ENCODE measurements around the gene BTNL9.
"Not testable (repeated sequence)": the region's sequence is repeated elsewhere in the genome, so short reads cannot be mapped to it uniquely, and the experiment has no call there.

BTNL9 gene

DNA sequence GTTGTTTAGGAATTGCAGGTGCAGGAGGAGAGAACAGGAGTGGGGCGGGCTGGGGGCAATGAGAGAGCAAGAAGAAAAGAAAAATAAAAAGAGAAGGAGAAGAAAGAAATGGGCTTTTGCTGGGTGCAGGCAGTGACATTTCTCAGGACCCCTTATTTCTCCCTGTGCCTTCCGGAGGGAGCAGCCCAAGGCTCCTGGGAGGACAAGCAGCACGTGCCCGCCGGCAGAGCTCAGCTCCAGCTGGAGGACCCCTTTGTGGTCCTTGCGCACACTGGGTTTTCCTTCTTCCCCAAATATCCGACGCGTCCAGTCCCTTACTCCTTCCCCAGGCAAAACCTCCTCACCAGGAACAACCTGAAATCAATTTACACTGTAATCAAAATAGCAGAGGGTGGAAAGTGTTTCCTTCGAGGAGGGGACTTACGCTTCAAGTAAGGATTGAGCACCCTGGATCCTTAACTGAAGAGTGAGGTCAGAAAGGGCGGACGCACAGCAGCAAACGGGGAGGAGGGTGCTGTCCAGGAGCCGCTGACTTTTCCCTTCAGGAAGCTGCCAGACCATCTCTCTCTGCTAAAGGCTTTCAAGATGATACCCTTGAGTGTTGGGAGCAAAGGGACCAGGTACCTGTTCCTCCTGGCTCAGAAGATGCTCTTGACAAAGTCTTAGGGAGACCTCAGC lies 2.1 kb downstream of the BTNL9 start:
- H3K4me3 ChIP-seq (ENCODE audit: insufficient read depth, low read depth, low read length, poor library complexity, severe bottlenecking), result no peak overlapping the region
- no peaks in the 10 kb centered on the region for H3K27me3 ChIP-seq (replicated peaks; ENCODE audit: control insufficient read depth, insufficient read depth, low read length, poor library complexity, severe bottlenecking)
- no peak overlapping the region for H3K27ac ChIP-seq (ENCODE audit: insufficient read depth, low read length, poor library complexity, severe bottlenecking)
- no peak for DNase-seq
- no peaks in the 10 kb centered on the region for H3K36me3 ChIP-seq (ENCODE audit: control insufficient read depth, insufficient read depth, low read length)
- H3K4me1 ChIP-seq (ENCODE audit: control insufficient read depth, insufficient read depth, low read length, poor library complexity, severe bottlenecking), result no peaks in the 10 kb centered on the region
- H3K9me3 ChIP-seq (ENCODE audit: control insufficient read depth, low read length), result no peaks in the 10 kb centered on the region

DNA sequence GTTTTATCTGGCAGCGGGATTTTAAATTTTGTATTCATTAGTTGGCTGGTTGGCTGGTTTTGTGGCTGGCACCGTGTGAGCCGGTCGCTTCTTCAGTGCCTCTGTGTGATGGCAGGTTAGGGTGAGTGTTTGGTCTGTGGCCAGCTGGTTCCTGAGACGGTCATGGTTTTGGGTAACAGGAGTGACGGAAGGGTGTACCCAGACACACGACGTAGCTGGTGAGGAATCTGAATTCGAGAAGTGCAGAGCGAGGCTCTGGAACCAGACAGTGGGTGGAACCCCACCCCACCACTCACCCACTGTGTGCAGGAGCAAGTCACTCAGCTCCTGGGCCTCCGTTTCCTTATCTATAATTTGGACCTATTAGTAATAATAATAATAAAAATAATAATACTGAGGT lies 2.7 kb downstream of the BTNL9 start:
- no peak overlapping the region for H3K27ac ChIP-seq (ENCODE audit: insufficient read depth, low read length, poor library complexity, severe bottlenecking)
- no peaks in the 10 kb centered on the region for H3K4me1 ChIP-seq (ENCODE audit: control insufficient read depth, insufficient read depth, low read length, poor library complexity, severe bottlenecking)
- H3K9me3 ChIP-seq (ENCODE audit: control insufficient read depth, low read length), result no peaks in the 10 kb centered on the region
- H3K27me3 ChIP-seq (replicated peaks; ENCODE audit: control insufficient read depth, insufficient read depth, low read length, poor library complexity, severe bottlenecking), result peaks cover 3% of the 10 kb centered on the region
- no peaks in the 10 kb centered on the region for H3K36me3 ChIP-seq (ENCODE audit: control insufficient read depth, insufficient read depth, low read length)
- no peak for DNase-seq
- no peak overlapping the region for H3K4me3 ChIP-seq (ENCODE audit: insufficient read depth, low read depth, low read length, poor library complexity, severe bottlenecking)

DNA sequence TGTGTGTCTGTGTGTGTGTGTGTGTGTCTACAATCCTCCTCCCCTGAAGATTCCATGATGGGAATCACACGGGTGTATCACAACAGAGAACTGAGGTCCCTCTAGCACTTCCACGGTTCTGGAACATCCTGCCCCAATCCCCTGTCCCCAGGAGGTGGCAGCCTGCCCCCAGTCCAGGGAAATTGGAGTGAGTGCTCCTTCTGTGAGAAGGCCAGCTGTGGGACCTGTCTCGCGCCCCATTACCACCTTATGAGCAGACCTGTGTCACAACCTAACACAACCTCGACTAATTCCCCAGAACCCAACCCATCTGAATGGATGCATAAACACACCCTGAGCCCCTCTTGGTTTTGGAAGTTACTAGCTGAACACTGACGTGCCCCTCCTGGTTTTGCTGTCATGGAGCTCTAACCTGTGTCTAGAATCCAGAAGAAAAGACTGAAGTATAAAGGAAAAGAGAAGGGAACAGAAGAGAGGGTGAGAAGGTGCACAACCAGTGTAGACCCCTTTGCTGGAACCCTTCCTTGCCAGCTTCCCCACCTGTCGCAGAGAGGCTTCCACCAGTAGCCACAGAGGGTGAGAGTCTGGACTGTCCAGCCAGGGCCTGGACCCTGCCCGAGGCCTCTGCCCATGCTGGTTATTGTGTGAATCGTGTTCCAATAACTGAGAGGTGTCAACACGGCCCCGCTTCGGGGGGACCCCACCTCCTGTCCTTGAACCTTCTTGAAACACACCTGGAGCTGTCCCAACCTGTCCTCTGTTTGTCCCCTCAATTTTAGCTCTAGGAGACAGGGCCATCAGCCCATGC lies 3.4 kb downstream of the BTNL9 start:
- Histone ChIP-seq H3K4me1 (ENCODE audit: control insufficient read depth, insufficient read depth, low read length, poor library complexity, severe bottlenecking) (no peaks in the 10 kb centered on the region), H3K36me3 (ENCODE audit: control insufficient read depth, insufficient read depth, low read length) (no peaks in the 10 kb centered on the region), H3K27ac (ENCODE audit: insufficient read depth, low read length, poor library complexity, severe bottlenecking) (no peak overlapping the region), H3K9me3 (ENCODE audit: control insufficient read depth, low read length) (no peaks in the 10 kb centered on the region), H3K27me3 (replicated peaks; ENCODE audit: control insufficient read depth, insufficient read depth, low read length, poor library complexity, severe bottlenecking) (peaks cover 9% of the 10 kb centered on the region), H3K4me3 (ENCODE audit: insufficient read depth, low read depth, low read length, poor library complexity, severe bottlenecking) (no peak overlapping the region)
- no peak for DNase-seq

DNA sequence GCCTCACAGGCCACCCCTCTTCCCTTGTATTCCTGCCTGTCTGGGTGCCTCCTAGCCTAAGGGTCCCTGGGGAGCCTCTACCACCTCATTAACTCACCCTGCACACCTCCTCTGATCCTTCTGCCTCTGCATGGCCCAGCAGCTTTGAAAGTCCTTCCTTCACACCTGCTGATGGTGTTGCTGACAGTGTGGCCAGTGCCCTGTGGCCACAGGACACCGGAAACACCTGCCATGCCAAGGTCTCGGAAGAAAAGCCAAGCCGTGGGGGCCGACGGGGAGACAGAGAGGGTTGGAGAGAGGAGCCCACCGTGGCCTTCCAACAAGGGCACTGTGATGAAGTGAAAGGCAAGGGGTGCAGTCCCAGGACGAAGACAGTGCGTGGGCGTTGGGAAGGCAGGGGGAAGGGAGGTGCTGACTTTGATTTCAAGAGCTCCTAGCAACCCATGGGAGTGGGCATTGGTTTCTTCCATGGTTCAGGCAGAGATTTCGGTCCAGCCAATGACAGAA lies 4.1 kb downstream of the BTNL9 start:
- H3K4me3 ChIP-seq (ENCODE audit: insufficient read depth, low read depth, low read length, poor library complexity, severe bottlenecking), result no peak overlapping the region

DNA sequence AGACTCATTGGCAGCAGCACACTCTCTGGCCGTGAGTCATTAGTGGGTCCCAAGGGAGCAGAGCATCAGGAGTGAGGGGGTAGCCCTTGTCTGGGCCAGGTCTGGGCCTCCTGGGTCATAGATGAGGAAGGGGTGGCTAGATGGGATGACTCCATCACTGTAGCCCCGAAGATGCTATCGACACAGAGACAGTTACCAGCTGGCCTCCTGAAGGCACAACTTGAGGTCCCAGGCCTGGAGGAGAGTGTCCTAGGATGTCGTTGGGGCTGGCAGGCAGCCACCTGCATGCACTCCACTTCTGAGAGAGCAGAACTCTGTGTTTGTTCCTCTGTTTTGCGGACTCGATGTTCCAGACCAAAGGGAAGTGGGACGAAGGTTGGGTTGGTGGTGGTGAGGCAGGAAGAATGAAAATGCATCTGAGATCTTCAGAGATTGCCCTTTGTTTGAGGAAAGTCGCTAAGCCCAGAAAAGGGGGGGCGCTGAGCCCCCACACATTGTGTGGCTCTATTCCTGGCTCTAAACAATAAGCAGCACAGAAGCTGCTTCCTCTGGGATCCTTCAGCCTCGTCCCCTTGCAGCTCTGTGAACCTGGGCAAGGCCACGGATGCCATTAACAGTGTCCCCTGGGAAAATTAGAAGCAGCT lies 4.7 kb downstream of the BTNL9 start:
- DNase-seq, result no peak
- no peak overlapping the region for H3K27ac ChIP-seq (ENCODE audit: insufficient read depth, low read length, poor library complexity, severe bottlenecking)
- H3K4me1 ChIP-seq (ENCODE audit: control insufficient read depth, insufficient read depth, low read length, poor library complexity, severe bottlenecking), result no peaks in the 10 kb centered on the region
- no peaks in the 10 kb centered on the region for H3K9me3 ChIP-seq (ENCODE audit: control insufficient read depth, low read length)
- H3K4me3 ChIP-seq (ENCODE audit: insufficient read depth, low read depth, low read length, poor library complexity, severe bottlenecking), result no peak overlapping the region
- no peaks in the 10 kb centered on the region for H3K36me3 ChIP-seq (ENCODE audit: control insufficient read depth, insufficient read depth, low read length)
- peaks cover 14% of the 10 kb centered on the region for H3K27me3 ChIP-seq (replicated peaks; ENCODE audit: control insufficient read depth, insufficient read depth, low read length, poor library complexity, severe bottlenecking)

More for the DNA sequence above, 4.1 kb downstream of the BTNL9 start:
- Histone ChIP-seq H3K36me3 (ENCODE audit: control insufficient read depth, insufficient read depth, low read length) (no peaks in the 10 kb centered on the region), H3K27me3 (replicated peaks; ENCODE audit: control insufficient read depth, insufficient read depth, low read length, poor library complexity, severe bottlenecking) (peaks cover 12% of the 10 kb centered on the region), H3K9me3 (ENCODE audit: control insufficient read depth, low read length) (no peaks in the 10 kb centered on the region), H3K4me1 (ENCODE audit: control insufficient read depth, insufficient read depth, low read length, poor library complexity, severe bottlenecking) (no peaks in the 10 kb centered on the region), H3K27ac (ENCODE audit: insufficient read depth, low read length, poor library complexity, severe bottlenecking) (no peak overlapping the region)
- DNase-seq, result no peak

DNA sequence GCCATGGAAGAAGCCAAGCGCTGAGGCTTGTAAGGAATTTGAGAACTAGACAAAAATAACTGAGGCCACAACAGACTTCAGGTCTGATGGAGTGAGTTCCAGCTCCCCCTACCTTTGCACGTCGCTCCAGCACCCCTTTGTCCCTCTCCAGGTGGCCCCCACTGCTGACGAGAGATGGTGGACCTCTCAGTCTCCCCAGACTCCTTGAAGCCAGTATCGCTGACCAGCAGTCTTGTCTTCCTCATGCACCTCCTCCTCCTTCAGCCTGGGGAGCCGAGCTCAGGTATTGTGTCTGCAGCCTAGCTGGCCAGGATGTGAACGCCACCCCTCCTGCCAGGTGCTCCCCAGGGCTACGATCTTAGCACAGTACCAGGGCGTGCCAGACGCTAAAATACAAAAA lies 5.2 kb downstream of the BTNL9 start:
- Histone ChIP-seq H3K4me1 (ENCODE audit: control insufficient read depth, insufficient read depth, low read length, poor library complexity, severe bottlenecking) (no peaks in the 10 kb centered on the region), H3K27me3 (replicated peaks; ENCODE audit: control insufficient read depth, insufficient read depth, low read length, poor library complexity, severe bottlenecking) (peaks cover 19% of the 10 kb centered on the region)

DNA sequence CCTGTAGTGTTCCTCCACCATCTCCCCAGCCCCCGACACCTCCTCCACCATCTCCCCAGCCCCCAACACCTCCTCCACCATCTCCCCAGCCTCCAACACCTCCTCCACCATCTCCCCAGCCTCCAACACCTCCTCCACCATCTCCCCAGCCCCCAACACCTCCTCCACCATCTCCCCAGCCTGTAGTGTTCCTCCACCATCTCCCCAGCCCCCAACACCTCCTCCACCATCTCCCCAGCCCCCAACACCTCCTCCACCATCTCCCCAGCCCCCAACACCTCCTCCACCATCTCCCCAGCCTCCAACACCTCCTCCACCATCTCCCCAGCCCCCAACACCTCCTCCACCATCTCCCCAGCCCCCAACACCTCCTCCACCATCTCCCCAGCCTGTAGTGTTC lies 5.8 kb downstream of the BTNL9 start:
- not testable (repeated sequence) for H3K4me3 ChIP-seq (ENCODE audit: insufficient read depth, low read depth, low read length, poor library complexity, severe bottlenecking); H3K4me1 ChIP-seq (ENCODE audit: control insufficient read depth, insufficient read depth, low read length, poor library complexity, severe bottlenecking); H3K36me3 ChIP-seq (ENCODE audit: control insufficient read depth, insufficient read depth, low read length); H3K9me3 ChIP-seq (ENCODE audit: control insufficient read depth, low read length); H3K27ac ChIP-seq (ENCODE audit: insufficient read depth, low read length, poor library complexity, severe bottlenecking); DNase-seq
- peaks cover 19% of the 10 kb centered on the region for H3K27me3 ChIP-seq (replicated peaks; ENCODE audit: control insufficient read depth, insufficient read depth, low read length, poor library complexity, severe bottlenecking)

More for the DNA sequence above, 5.2 kb downstream of the BTNL9 start:
- Histone ChIP-seq H3K27ac (ENCODE audit: insufficient read depth, low read length, poor library complexity, severe bottlenecking) (no peak overlapping the region), H3K4me3 (ENCODE audit: insufficient read depth, low read depth, low read length, poor library complexity, severe bottlenecking) (no peak overlapping the region), H3K36me3 (ENCODE audit: control insufficient read depth, insufficient read depth, low read length) (no peaks in the 10 kb centered on the region), H3K9me3 (ENCODE audit: control insufficient read depth, low read length) (no peaks in the 10 kb centered on the region)
- no peak for DNase-seq

DNA sequence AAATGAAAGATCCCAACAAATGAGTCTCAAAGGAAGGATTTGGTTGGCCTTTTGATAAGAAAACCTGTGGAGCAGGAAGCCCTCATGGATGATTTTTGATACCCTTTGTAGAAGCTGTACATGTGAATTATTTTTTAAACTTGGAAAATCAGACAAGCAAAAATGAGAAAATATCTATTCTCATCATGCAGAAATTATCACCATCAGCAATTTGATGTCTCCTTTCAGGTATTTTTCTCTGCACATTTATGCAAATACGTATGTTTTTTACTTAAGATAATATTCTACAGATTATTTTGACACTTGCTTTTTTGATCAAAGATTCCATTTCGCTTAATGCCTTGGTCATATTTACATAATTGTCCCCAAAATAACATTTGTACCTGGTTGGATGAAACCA lies 7.2 kb downstream of the BTNL9 start:
- Histone ChIP-seq H3K4me1 (ENCODE audit: control insufficient read depth, insufficient read depth, low read length, poor library complexity, severe bottlenecking) (no peaks in the 10 kb centered on the region), H3K27me3 (replicated peaks; ENCODE audit: control insufficient read depth, insufficient read depth, low read length, poor library complexity, severe bottlenecking) (peaks cover 29% of the 10 kb centered on the region)
- no peak for DNase-seq

DNA sequence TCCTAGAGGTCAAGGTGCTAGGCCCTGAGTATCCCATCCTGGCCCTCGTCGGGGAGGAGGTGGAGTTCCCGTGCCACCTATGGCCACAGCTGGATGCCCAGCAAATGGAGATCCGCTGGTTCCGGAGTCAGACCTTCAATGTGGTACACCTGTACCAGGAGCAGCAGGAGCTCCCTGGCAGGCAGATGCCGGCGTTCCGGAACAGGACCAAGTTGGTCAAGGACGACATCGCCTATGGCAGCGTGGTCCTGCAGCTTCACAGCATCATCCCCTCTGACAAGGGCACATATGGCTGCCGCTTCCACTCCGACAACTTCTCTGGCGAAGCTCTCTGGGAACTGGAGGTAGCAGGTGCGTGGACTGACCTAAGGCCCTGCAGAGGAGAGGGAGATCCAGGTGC lies 7.9 kb downstream of the BTNL9 start:
- H3K36me3 ChIP-seq (ENCODE audit: control insufficient read depth, insufficient read depth, low read length), result no peaks in the 10 kb centered on the region
- H3K9me3 ChIP-seq (ENCODE audit: control insufficient read depth, low read length), result no peaks in the 10 kb centered on the region
- H3K4me1 ChIP-seq (ENCODE audit: control insufficient read depth, insufficient read depth, low read length, poor library complexity, severe bottlenecking), result peaks cover 3% of the 10 kb centered on the region
- H3K27me3 ChIP-seq (replicated peaks; ENCODE audit: control insufficient read depth, insufficient read depth, low read length, poor library complexity, severe bottlenecking), result peaks cover 33% of the 10 kb centered on the region
- H3K27ac ChIP-seq (ENCODE audit: insufficient read depth, low read length, poor library complexity, severe bottlenecking), result no peak overlapping the region
- H3K4me3 ChIP-seq (ENCODE audit: insufficient read depth, low read depth, low read length, poor library complexity, severe bottlenecking), result no peak overlapping the region
- DNase-seq, result no peak

More for the DNA sequence above, 7.2 kb downstream of the BTNL9 start:
- Histone ChIP-seq H3K9me3 (ENCODE audit: control insufficient read depth, low read length) (no peaks in the 10 kb centered on the region), H3K36me3 (ENCODE audit: control insufficient read depth, insufficient read depth, low read length) (no peaks in the 10 kb centered on the region), H3K4me3 (ENCODE audit: insufficient read depth, low read depth, low read length, poor library complexity, severe bottlenecking) (no peak overlapping the region), H3K27ac (ENCODE audit: insufficient read depth, low read length, poor library complexity, severe bottlenecking) (no peak overlapping the region)

DNA sequence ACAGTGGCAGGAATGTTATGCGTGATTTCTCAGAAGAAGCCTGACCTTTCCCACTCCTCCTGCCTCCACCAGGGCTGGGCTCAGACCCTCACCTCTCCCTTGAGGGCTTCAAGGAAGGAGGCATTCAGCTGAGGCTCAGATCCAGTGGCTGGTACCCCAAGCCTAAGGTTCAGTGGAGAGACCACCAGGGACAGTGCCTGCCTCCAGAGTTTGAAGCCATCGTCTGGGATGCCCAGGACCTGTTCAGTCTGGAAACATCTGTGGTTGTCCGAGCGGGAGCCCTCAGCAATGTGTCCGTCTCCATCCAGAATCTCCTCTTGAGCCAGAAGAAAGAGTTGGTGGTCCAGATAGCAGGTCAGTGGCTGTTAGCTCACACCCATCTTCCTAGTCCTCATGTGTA lies 9.9 kb downstream of the BTNL9 start:
- Histone ChIP-seq H3K36me3 (ENCODE audit: control insufficient read depth, insufficient read depth, low read length) (no peaks in the 10 kb centered on the region), H3K27me3 (replicated peaks; ENCODE audit: control insufficient read depth, insufficient read depth, low read length, poor library complexity, severe bottlenecking) (peaks cover 50% of the 10 kb centered on the region), H3K9me3 (ENCODE audit: control insufficient read depth, low read length) (no peaks in the 10 kb centered on the region), H3K4me3 (ENCODE audit: insufficient read depth, low read depth, low read length, poor library complexity, severe bottlenecking) (no peak overlapping the region), H3K4me1 (ENCODE audit: control insufficient read depth, insufficient read depth, low read length, poor library complexity, severe bottlenecking) (peaks cover 14% of the 10 kb centered on the region), H3K27ac (ENCODE audit: insufficient read depth, low read length, poor library complexity, severe bottlenecking) (no peak overlapping the region)
- DNase-seq, result no peak
